ENCODE results near the gene PSMA7. TPM values are rescaled to one million over a fixed set of nuclear protein-coding genes. Genes with fewer than 3 reads are reported as not detected.

Gene PSMA7
- total RNA-seq, 1 experiment from 2014 or later: 332 TPM

GRCh38 chr20:62088258-62089127 is 54.7 kb downstream of the PSMA7 start:
- DNase-seq: no peak
- H3K27ac ChIP-seq (ENCODE audit: insufficient read length, low read depth, low read length): no peak overlapping the region
- no peak overlapping the region for H3K9ac ChIP-seq (ENCODE audit: extremely low read depth, insufficient read length, low read length)

More at GRCh38 chr20:62088258-62089127, 54.7 kb downstream of the PSMA7 start:
- Mint-ChIP-seq H3K4me1 (no peaks in the 10 kb centered on the region), H3K27ac (no peak overlapping the region), H3K36me3 (ENCODE audit: insufficient read depth in 1 of 3, low read depth in 3 of 3) (no peaks in the 10 kb centered on the region), H3K9me3 (no peaks in the 10 kb centered on the region), H3K4me3 (no peak overlapping the region), H3K27me3 (ENCODE audit: low read depth) (peaks cover 10% of the 10 kb centered on the region)
- WGBS (ENCODE audit: extremely low coverage, insufficient read length, low lambda C conversion rate): no CpG with 5 or more reads among the region's 15 CpGs
- H3K4me1 ChIP-seq (ENCODE audit: insufficient read depth, low read length): no peaks in the 10 kb centered on the region
- H2BK5ac ChIP-seq (ENCODE audit: insufficient read length, low read length): no peak overlapping the region
- peak overlapping the region; percentile 48 for H4K5ac ChIP-seq (ENCODE audit: insufficient read length, low read depth, low read length)
- no peaks in the 10 kb centered on the region for H3K27me3 ChIP-seq (ENCODE audit: insufficient read depth, low read length)
- TF ChIP-seq CTCF (conservative IDR thresholded peaks at IDR 0.05): no peak
- H2BK20ac ChIP-seq (ENCODE audit: low read depth, low read length, poor library complexity, severe bottlenecking): no peak overlapping the region
- H3K23ac ChIP-seq (ENCODE audit: insufficient read length, low read depth, low read length): no peak overlapping the region
- H3K18ac ChIP-seq (ENCODE audit: insufficient read length, low read depth, low read length): no peak overlapping the region
- peak overlapping the region; percentile 78 for H4K8ac ChIP-seq (replicated peaks; ENCODE audit: insufficient read length, low read depth, low read length)
- H3K9me3 ChIP-seq (ENCODE audit: control insufficient read depth, low read depth, low read length): no peaks in the 10 kb centered on the region
- H3K79me2 ChIP-seq (ENCODE audit: insufficient read depth, low read length): no peaks in the 10 kb centered on the region
- no peak overlapping the region for H3K14ac ChIP-seq (ENCODE audit: insufficient read depth, low read length)
- no peak overlapping the region for H4K91ac ChIP-seq (ENCODE audit: insufficient read length, low read depth, low read length)
- H3K23me2 ChIP-seq (ENCODE audit: insufficient read length, low read depth, low read length, poor library complexity, severe bottlenecking): no peaks in the 10 kb centered on the region
- no peak overlapping the region for H3T11ph ChIP-seq (ENCODE audit: low read length)
- no peaks in the 10 kb centered on the region for H4K20me1 ChIP-seq (ENCODE audit: control insufficient read depth, insufficient read depth, insufficient read length)
- H3K56ac ChIP-seq (ENCODE audit: insufficient read length, low read depth, low read length): no peak overlapping the region
- H2AFZ ChIP-seq (ENCODE audit: low read length): no peak overlapping the region
- no peak overlapping the region for H2BK15ac ChIP-seq (ENCODE audit: low read depth, low read length)
- no peak overlapping the region for H3K4me2 ChIP-seq (ENCODE audit: insufficient read depth, insufficient read length, low read length)
- H2AK5ac ChIP-seq (ENCODE audit: insufficient read length, low read length): no peak overlapping the region
- no peaks in the 10 kb centered on the region for H3K79me1 ChIP-seq (ENCODE audit: insufficient read depth, low read depth, low read length, poor library complexity, severe bottlenecking)
- no peak overlapping the region for H2BK120ac ChIP-seq (ENCODE audit: low read depth, low read length, poor library complexity, severe bottlenecking)
- no peak overlapping the region for H2BK12ac ChIP-seq (ENCODE audit: insufficient read length, low read depth, low read length)
- no peak overlapping the region for H3K4ac ChIP-seq (ENCODE audit: low read depth, low read length)
